Ishikawa (cell line): ENCODE results near the gene EXOC4.

Experiments
- CEBPB ChIP-seq: IDR thresholded peaks from 2 replicates; pipeline ENCODE4 v1.6.1; 2012
- CREB1 ChIP-seq: IDR thresholded peaks from 2 replicates; pipeline ENCODE4 v1.6.1; 2012; ENCODE audit warnings: low read depth
- EGR1 ChIP-seq: IDR thresholded peaks from 2 replicates; pipeline ENCODE4 v1.6.1; 2012
- EP300 ChIP-seq: IDR thresholded peaks from 2 replicates; pipeline ENCODE4 v1.6.1; 2012; ENCODE audit warnings: borderline replicate concordance
- MAX ChIP-seq: IDR thresholded peaks from 2 replicates; pipeline ENCODE4 v1.6.1; 2012
- NFIC ChIP-seq: IDR thresholded peaks from 2 replicates; pipeline ENCODE4 v1.6.1; 2012
- REST ChIP-seq: IDR thresholded peaks from 2 replicates; pipeline ENCODE4 v1.6.1; 2012; ENCODE audit warnings: low read depth, mild to moderate bottlenecking
- TAF1 ChIP-seq: IDR thresholded peaks from 2 replicates; pipeline ENCODE4 v1.6.1; 2012; ENCODE audit warnings: low read depth, mild to moderate bottlenecking

DNA sequence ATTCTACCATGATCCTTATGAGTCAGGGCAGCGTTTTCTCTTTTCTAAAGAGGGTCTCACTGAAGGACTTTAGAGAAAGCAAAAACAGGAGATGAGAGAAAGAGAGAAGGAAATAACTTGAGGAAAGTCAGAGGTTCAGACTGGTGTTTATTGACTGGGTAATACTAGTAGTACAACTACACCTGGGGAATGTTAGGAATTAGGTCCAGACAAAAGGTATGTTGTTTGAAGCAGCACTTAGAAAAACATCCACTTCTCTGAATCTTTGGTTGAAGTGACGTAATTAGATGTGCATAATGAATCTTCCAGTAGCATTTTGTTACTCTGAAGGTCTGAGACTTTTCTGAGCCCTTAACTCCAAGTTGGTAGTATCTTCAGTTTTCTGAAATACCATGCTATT, 494.0 kb downstream of the EXOC4 start:
- TF ChIP-seq TAF1: no peak
- TF ChIP-seq EGR1: no peak
- TF ChIP-seq CEBPB: no peak
- TF ChIP-seq EP300: no peak
- no peak for TF ChIP-seq REST
- no peak for TF ChIP-seq CREB1
- TF ChIP-seq NFIC: no peak
- no peak for TF ChIP-seq MAX
